Measurements from ENCODE around the gene SPESP1.

The SPESP1 gene

DNA sequence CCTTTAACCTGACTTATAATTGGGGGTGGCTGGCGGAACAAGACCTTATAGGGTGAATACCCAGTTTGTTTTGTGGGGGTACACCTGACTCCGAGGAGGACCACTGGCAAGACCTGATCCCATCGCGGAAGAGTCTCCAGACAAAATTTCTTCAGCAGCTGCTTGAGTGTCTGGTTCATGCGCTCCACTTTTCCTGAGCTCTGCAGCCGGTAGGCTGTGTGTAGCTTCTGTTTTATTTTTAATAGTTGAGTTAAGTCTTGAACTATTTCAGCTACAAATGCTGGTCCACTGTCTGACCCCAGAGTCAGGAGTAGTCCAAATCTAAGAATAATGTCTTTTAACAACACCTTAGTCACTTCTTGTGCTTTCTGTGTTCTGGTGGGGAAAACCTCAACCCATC is 63.0 kb downstream of the SPESP1 start:
- no peak for DNase-seq

DNA sequence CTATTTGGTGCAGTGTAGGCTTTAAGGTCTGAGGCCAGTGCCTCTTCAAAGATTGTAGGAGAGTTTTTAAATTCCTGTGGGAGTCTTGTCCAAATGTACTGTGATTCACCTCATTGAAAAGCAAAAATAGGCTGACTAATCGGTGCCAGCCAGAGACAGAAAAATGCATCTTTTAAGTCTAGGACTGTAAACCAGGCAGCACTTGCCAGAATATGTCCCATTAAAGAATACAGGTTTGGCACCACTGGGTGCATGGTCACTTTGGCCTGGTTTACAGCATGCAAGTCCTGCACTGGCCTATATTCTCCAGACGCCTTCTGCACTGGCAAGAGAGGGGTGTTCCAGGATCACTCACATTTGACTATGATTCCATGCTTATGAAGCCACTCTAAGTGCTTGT is 63.8 kb downstream of the SPESP1 start:
- no peak for DNase-seq

DNA sequence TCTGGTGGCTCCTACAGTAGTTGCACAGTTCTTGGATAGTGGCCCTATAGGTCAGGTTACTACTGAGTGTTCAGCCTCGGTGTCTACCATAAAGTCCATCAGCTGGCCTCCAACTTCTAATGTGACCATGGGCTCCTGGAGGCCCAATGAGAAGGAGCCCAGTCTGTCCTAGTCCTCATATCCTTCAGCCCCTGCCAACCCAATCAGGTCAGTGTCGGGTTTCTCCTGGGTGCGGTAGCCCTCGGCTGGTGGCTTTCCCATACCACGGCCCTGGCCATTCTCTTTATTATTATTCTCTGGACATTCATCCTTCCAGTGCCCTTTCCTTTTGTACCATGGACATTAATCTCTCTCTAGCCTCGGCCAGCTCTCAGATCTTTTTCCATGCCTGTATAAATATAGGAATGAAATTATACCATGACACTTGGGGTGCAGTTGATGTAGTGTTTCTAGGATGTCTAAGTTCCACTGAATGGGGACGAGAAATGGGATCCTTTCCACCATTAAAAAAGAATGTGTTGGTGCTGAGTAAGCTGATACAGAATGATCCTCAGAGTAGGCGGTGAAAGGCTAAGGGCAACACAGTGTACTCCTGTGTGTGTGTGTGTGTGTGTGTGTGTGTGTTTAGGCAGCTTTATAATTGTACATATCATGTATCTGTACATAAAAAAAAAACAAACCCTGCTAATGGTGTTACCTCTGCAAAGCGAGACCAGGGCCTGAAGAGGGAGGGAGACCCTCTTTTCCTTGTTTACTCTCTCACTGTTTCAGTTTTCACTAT is 64.8 kb downstream of the SPESP1 start:
- no peak for DNase-seq

All from NCI-H1092 treated with DMSO at 0.1 percent for 48 hours (cell line).